T follicular helper cell (primary cell): ENCODE measurements around the gene ZNF281.

ENCODE experiments used
- DNase-seq: peaks from one replicate; pipeline ENCODE4 v3.0.0-alpha.2; 2020; ENCODE audit warnings: low read depth

Gene ZNF281

DNA sequence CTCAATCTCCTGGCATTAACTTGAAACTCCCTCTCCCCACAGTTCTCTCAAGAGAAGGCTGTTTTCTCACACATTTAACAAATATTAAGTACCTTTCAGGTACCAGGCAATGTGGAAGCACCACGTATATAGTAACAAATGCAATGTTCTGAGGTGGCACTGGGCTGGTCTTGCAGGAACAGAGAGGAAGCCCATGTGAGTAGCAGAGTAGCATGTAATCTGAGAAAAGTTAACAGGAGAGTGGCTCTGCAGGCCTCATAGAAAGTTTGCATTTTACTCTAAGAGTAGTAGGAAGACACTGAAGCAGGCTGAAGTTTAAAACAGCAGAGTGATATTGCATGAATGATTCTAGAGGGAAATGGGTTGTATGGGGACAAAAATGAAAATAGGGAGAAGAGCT lies 21.0 kb downstream of the ZNF281 start:
- no peak for DNase-seq

DNA sequence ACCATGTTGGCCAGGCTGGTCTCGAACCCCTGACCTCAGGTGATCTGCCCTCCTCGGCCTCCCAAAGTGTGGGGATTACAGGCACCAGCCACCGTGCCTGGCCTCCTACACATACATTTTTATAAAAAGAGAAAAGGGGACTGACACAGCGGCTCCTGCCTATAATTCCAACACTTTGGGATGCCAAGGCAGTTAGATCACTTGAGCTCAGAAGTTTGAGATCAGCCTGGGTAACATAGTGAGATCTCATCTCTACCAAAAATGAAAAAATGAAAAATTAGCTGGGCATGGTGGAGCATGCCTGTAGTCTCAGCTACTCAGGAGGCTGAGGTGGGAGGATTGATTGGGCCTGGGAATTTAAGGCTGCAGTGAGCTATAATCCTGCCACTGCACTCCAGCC lies 23.4 kb downstream of the ZNF281 start:
- no peak for DNase-seq

DNA sequence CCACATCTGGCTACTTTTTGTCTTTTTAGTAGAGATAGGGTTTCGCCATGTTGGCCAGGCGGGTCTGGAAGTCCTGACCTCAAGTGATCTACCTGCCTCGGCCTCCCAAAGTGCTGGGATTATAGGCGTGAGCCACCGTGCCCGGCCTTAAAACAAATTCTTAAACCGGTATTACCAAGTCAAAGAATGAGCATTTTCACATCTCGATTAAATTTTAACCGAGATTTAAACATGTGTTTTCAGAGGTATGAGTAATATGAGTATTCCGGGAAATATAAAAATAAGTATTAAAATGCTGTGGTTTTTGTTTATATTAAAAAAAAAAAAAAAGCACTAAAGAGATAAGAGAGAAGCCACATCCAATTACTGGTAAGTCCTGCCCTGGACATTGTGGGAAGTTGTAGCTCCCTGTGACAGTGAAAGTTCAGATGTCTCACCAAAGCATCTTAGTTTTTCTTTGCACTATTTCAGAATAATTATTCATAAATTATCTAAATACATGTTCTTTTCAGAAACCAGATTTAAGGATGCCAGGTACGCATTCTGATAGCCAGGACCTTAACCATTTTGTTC lies 24.9 kb downstream of the ZNF281 start:
- DNase-seq, result no peak

DNA sequence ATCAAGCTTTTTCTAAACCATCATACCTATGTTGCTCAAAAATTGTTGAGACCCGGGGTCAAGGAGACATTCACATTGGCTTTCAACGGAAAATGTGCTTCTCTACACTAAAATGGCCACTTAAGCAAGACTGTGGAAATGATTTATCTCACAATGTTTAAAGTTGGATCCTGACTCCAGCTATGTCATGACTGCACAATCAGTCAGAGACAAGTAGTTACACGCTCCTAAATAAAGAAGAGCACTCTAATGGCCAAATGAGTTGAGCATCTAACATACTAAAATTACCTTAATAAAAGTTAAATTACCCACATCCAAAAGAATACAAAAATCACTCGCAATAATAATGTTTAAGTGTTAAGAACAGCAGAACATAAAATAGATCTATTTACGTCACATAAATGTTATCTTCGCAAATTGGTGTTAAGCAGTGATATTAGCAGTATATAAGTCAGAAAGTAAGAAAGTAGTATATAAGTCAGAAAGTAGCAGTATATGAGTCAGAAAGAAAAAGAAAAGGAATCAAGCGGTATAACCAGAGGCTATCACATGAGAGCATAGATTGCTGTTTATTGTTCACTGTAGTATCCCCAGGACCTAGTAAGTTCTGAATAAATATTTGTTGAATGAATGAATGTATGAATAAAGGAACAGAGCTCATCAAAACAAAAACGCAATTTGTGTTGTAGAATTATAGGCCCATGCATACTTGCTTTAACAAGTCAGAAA lies 28.4 kb downstream of the ZNF281 start:
- DNase-seq, result no peak

DNA sequence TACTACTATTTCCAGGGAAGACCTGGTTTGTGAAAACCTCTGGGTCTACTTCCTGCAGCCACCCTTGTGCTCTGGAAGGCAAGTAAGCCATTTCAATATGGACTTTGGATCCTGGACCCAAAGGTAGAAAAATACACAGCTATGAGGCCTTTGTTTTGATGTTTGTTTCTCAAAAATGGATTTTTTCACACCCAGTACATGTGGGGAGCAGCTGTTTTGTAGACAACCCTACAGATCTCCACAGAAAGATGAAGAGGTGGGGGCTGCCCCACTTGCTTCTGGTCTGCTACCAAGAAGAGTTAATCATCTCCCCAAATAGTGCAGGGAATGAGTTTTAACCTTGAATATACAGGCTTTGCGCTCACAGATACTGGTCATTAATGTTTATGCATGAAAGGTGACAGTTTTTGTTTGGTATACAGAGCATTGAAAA lies 29.2 kb downstream of the ZNF281 start:
- no peak for DNase-seq

DNA sequence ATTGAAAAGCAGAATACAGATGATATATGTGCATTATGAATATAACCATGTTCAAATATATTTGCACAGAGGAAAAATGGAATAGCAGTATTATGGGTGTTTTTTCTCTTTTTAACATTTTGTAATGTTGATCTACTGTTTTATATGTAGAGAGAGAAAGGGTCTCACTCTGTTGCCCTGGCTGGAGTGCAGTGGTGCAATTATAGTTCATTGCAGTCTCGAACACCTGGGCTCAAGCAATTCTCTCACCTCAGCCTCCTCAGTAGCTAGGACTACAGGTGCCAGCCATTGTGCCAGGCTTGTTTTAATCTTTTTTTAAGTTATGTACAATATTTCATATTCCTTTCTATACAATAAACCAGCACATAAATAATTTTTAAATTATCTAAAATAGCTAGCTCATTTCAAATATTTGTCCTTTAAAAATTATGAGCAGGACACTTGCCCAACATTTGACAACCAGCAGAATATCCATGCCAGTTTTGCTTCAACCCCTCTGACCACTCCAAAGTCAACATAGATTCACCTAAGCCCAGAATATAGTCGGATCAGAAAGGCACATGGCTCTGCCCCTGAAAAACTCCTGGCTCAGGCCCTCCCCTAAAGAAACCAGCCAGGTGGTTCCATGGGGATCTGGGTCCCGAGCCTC lies 29.8 kb downstream of the ZNF281 start:
- DNase-seq, result no peak

DNA sequence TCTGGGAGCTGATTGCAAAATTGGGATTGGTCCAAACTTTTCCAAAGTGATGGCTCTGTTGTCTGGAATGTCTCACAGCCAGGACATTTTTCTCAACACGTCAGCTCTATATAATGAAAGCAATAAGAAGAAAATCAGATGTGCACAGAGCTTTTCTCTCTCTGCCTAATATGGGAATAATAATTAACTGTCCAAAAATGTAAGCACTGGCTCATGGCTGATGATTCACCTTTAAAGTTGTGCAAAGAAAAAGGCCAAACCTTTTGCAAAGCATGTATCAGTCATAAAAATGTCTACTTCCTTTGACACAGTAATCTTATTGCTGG lies 30.4 kb downstream of the ZNF281 start:
- no peak for DNase-seq

DNA sequence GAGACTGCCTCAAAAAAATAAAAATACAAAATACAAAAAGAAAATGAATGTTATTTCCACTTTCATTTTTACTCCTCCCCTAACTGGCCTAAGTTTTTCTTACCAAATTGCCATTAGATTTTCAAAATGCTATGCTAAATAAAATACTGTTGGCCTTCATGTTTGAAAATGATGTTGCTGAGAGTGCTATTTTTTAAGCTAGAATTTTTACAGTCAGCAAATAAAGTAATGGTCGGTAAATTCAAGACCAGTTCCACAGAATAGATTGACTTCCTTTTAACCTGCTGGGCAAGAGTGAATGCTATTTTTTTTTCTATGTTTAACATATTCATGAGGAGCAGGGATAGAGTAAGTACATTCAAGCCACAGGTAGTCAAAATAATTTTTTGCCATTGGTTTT lies 31.7 kb downstream of the ZNF281 start:
- no peak for DNase-seq

DNA sequence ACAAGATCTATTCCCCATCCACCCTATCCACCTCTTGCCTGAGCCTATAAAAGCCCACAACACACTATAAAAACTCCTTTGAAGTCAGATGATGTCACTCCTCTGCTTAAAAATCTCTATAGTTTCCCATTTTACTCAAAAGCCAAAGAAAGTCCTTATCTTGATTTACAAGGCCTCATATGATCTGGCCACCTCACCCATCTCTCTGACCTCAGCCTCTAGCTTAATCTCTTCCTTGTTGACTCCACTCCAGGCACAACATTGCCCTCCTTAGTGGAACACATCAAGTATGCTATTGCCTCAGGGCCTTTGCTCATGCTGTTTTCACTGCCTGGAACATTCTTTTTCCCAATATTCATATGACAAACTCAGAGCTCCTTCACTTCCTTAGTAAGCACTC lies 33.3 kb downstream of the ZNF281 start:
- DNase-seq, result no peak

DNA sequence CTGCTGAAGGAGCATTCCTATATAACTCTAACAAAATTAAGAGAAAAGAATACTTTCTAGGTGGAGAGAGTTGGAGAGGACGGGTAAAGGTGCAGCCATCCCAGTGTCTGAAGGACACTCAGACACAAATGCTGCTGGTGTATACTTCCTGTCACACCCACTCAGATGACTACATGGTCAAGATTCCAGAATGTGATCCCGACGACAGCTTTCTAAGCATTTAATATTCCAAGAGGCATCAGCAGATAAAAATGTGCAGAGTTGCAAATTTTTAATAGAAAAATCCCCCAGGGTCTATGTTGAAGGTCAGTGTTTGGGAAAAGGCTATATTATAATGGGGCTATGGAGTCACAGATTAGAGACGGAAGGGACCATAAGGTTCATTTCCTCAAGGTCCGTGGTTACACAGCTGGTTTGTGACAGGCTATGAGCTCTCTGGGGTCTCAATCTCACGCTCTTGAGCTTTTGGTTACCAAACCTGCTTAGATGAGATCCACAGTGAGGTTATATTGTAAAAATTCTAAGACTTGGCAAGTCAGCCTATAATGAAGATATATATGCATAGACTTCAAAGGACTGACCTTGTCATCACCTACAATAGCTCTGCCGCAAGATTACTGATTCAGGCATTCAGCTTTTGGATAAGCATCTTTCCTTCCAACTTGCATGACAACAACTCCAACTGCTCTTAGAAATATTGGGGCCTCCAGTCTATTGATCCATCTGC lies 35.1 kb downstream of the ZNF281 start:
- no peak for DNase-seq

DNA sequence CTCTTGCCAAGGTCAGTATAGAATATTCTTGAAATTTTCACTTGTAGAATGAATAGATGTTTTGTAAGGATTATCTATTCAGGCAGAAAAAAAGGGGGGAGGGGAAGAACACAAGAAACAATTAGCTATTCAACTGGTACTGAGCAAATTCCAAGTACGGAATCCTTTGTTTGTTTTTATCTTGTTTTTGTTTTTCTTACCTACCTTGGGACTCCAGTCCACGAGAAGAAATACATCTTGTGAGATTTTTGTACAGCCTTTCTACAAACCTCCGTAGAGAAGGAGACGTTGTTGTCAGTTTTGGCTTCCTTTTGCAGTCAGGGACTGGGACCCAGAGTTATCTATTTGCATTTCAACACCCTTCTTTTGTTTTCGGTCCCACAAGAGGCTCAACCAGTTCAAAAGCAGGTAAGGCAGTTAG lies 36.0 kb downstream of the ZNF281 start:
- DNase-seq, result no peak

DNA sequence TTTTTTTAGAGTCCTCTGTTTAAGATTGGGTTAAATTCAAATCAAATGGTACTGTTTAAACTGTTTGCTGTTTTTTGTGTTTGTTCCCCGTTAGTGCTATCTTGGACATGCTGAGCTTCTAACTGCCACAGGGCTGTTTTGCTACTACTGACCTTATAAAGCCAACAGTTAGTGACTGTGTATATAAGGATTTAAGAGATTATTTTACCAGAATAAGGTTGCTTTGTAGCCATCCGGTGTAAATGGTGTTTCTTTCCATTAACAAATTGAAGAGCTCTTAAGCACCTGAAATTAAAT lies 37.0 kb downstream of the ZNF281 start:
- no peak for DNase-seq

DNA sequence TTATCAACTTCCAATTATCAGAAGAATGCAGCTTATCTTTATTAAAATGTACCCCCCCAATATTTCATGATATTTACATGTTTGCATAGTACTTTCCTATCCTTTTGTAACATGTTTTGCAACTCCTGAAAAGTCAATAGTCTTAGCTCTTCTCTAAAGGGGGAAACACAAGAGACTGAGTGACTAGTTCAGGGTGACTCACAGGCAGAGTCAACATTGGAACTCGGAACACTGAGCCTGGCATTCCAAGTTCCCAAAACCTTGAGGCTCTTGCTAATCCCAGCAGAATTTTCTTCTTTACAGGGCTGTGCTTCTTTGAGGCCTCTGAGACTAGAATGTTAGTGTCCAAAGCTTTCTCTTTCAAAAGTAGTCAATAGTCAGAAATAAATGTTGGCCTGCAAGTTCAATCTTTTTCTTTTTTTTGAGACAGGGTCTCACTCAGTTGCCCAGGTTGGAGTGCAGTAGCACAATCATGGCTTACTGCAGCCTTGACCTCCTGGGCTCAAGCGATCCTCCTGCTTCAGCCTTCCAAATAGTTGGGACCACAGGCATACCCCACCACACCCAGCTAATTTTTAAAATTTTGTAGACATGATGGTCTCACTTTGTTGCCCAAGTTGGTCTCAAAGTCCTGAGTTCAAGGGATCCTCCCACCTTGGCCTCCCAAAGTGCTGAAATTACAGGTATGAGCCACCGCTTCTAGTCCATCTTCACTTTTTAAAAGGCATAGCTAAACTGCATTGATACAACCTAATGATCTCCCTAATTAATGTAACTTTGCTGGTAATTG lies 37.5 kb downstream of the ZNF281 start:
- no peak for DNase-seq

DNA sequence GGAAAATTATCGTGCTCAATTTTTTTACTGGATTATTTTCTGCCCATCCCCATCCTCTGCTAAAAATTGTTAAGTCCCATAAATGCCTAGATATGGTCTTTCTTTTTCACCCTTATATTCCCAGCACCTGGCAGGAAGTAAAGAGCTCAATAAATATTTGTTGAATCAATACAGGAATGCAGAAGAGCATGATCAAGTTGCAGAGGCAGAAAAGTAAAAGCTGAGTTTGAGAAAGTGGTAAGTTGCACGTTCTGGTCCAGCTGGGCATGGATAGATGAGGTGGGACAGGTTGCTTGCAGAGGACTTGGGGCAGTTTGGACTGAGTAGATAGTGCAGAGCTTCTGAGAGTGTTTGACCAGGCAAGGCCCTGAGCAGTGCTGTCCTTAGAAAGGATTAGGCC lies 40.1 kb downstream of the ZNF281 start:
- no peak for DNase-seq

DNA sequence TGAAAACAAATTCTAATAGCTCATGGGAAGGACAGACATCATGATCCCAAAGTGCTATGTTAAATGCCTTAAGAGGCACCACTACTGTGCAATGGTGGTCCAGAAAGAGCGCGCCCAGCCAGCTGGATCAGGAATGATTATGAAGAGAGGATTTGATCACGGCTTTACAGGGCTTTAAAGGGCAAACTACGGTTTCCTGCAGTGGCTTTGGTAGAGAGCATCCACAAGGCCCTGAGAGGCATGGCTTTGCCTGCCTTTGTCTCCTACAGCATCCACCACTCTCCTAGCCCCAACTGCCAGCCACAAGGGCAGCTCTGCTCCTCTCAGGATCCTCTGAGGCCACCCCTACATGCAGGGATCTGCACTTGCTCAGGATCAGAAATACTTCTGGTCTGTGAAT lies 40.7 kb downstream of the ZNF281 start:
- no peak for DNase-seq

DNA sequence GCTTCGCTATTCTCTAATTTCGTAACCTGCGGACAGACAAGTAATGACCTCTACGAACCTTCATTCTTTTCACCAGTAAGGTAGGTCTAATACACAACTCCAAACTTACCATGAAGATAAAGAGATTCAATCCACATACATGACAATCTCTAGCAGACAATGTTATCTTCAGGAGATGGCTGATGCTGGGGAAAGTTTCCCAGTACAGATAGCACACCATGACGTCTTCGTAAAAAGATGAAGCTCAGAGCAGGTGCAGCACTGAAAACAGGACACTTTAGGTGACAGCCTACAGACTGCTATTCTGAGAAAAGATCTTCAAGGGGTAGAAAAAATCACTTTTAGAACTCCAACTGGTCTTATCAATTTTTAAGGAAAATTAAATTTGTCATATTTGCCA lies 41.3 kb downstream of the ZNF281 start:
- no peak for DNase-seq

DNA sequence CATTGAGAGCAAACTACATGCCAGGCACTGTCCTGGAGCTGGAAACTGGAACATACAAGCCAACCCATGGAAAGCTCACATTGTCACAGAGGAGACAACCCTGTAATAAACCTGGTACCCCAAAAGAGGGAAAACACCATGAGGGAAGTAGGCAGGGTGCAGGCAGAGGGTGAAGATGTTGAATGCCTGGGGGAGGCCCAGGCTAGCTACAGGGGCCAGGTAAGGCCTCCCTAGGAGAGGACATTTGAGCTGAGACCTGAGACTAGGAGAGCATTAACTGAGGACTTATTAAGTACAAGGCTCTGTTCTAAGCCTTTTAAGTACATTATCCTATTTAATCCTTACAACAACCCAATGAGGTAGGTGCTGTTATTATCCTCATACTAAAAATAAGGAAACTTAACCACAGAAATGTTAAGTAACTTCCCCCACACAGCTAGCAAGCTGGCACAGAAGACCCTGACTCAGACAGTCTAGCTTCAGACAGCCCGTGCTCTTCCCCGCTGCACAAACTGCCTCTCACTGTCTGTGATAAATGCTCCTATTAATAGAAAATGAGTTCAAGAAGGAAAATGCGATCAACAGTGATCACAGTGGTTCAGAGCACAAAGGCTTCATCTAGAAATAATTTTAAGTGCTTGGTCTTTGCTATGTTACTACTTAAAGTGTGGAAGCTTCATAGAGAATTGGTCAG lies 41.8 kb downstream of the ZNF281 start:
- no peak for DNase-seq

DNA sequence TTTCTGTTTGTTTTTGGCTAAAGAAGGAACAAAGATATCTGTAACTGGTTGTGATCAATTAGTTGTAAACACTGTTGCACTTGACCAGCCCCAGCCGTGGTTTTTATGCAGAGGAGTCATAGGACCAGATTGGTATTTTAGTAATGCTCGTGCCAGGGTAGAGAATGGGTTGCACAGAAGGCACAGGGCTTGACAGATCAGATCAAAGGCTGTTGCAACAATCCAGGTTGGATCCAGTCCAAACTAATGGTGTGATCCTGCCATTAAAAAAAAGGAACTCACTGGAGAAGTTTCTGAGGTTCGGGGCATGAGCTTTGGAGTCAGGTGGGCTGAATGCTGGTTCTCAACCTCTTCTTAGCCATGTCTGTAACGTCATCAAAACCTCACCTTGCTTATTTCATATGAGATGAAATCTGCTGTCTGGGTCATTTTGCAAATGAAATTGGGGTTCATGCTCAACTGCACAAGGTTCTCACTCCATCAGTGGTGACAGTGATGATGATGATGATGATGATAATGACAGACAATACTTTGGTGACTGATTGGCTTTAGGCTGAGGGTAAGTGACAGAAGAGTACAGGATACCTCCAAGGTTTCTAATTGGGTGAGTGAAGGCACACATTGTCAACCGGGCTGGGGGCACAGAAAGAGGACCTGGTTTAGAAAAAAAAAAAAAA lies 43.1 kb downstream of the ZNF281 start:
- no peak for DNase-seq

DNA sequence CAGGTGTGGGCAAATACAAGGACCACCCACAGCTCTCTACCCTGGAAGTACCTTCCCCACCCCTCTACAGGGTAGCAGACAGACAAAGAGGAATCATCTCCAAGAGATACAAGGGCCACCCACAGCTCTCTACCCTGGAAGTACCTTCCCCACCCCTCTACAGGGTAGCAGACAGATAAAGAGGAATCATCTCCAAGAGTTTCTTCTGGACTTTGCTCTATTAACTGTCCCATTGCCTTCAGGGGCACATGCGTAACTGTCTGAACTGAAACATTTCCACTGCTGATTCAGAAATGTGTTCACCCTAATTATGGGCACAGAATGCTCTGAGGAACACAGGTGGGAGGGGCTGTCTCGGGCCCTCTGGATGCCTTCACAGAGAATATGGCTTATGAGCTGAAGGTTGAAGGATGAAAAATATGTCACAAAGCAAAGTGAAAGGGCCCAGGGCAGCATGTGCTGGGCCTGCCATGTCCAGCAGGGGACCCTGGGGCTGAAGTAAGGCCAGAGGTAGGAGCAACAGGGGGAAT lies 43.9 kb downstream of the ZNF281 start:
- DNase-seq, result no peak

DNA sequence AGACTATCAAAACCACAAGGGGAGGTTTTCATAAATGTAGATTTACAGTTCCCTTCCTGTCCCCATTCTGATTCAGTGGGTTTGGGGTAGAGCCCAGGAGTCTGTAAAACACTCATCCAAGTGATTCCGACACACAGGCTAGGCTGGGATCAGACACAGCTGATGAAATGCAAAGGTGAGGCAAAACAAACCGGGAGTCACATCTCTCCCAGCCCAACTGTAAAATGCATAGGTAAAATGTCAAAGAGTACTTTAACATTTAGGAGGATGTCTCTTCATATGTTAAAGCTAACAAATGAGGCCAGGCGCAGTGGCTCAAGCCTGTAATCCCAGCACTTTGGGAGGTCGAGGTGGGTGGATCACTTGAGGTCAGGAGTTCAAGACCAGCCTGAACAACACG lies 45.0 kb downstream of the ZNF281 start:
- no peak for DNase-seq
